Endothelial cell of umbilical vein (primary cell): ENCODE data around the gene KRT33B. TPM values are rescaled to one million over a fixed set of nuclear protein-coding genes. Genes with fewer than 3 reads are reported as not detected.
"Not testable (repeated sequence)": the region's sequence is repeated elsewhere in the genome, so short reads cannot be mapped to it uniquely, and the experiment has no call there.

Experiments used
- BruUV-seq: library from RNA; stranded (reverse); fragments of 400-500 nt; replicated peaks from 2 replicates; lab custom pipeline; 2021; lab: Mats Ljungman, UMichigan
- CTCF ChIA-PET: fragments of 300-600, 350-600 bp; sonication (Branson Sonifier 250); formaldehyde crosslinking; loops from one replicate; lab custom pipeline; 2021; ENCODE audit warnings: antibody characterized with exemption, inconsistent platforms; lab: Charles Lee
- POLR2A ChIA-PET: fragments of 300-600, 350-600 bp; sonication (Branson Sonifier 250); formaldehyde crosslinking; loops from one replicate; lab custom pipeline; 2021; ENCODE audit warnings: antibody characterized with exemption, inconsistent platforms; lab: Charles Lee
- DNase-seq: peaks from one replicate; pipeline ENCODE4 v3.0.0-alpha.2; 2011; ENCODE audit warnings: low read depth, low spot score
- FAIRE-seq: peaks from 2 replicates; lab custom pipeline; 2011; peaks lifted over from hg19 to GRCh38; lab: Jason Lieb, UNC
- H2AFZ ChIP-seq: 2 replicates; pipeline ENCODE4 v1.6.0; 2012; ENCODE audit warnings: low read depth, low read length, control low read depth, inconsistent platforms
- H3K27ac ChIP-seq: 2 replicates; pipeline ENCODE4 v1.5.1; 2011; ENCODE audit warnings: low read depth, mild to moderate bottlenecking, control low read depth, low read length, moderate library complexity; ENCODE audit not compliant: insufficient read depth
- H3K27me3 ChIP-seq, 2 experiments: 2 replicates each; pipeline versions ENCODE4 v1.6.0 to v1.6.1; 2011; ENCODE audit warnings: low read length in 2 of 2, mixed read lengths in 1 of 2; ENCODE audit not compliant: control insufficient read depth in 2 of 2, insufficient read depth in 2 of 2
- H3K36me3 ChIP-seq, 2 experiments: 2 replicates in 1 of 2; 3 replicates in 1 of 2; pipeline ENCODE4 v1.5.1; 2011; ENCODE audit warnings: low read length in 2 of 2, mild to moderate bottlenecking in 1 of 2, moderate library complexity in 1 of 2; ENCODE audit not compliant: control insufficient read depth in 2 of 2, insufficient read depth in 2 of 2; ENCODE audit errors: extremely low read depth in 1 of 2
- H3K4me1 ChIP-seq: 3 replicates; pipeline ENCODE4 v1.5.1; 2011; ENCODE audit warnings: mild to moderate bottlenecking, low read length; ENCODE audit not compliant: control insufficient read depth, insufficient read depth; ENCODE audit errors: extremely low read depth
- H3K4me2 ChIP-seq: 2 replicates; pipeline ENCODE4 v1.6.1; 2011; ENCODE audit warnings: low read length, control low read depth, mixed read lengths; ENCODE audit not compliant: insufficient read depth
- H3K4me3 ChIP-seq, 3 experiments: fragments of 200-600 bp in 1 of 3; sonication (generic), shearing (Covaris generic) in 1 of 3; replicated peaks in 1 of 3; 2 replicates each; pipeline ENCODE4 v1.5.1; 2011 to 2016; ENCODE audit warnings: control low read depth in 3 of 3, low read length in 3 of 3, mild to moderate bottlenecking in 2 of 3, inconsistent platforms in 1 of 3, low read depth in 1 of 3, moderate library complexity in 1 of 3; ENCODE audit not compliant: insufficient read depth in 1 of 3
- H3K79me2 ChIP-seq: 2 replicates; pipeline ENCODE4 v1.6.0; 2012; ENCODE audit warnings: low read length, inconsistent platforms; ENCODE audit not compliant: control insufficient read depth, insufficient read depth
- H3K9ac ChIP-seq: replicated peaks from 2 replicates; pipeline ENCODE3; 2011; ENCODE audit warnings: low read length, control low read depth; ENCODE audit not compliant: insufficient read depth; ENCODE audit errors: extremely low read depth
- H3K9me1 ChIP-seq: replicated peaks from 3 replicates; pipeline ENCODE4 v1.6.0; 2011; ENCODE audit warnings: mild to moderate bottlenecking, low read length; ENCODE audit not compliant: control insufficient read depth, insufficient read depth; ENCODE audit errors: extremely low read depth
- H3K9me3 ChIP-seq: replicated peaks from 2 replicates; pipeline ENCODE4 v1.5.1; 2012; ENCODE audit warnings: low read length, inconsistent platforms; ENCODE audit not compliant: control insufficient read depth, insufficient read depth
- H4K20me1 ChIP-seq: replicated peaks from 2 replicates; pipeline ENCODE3; 2011; ENCODE audit warnings: mild to moderate bottlenecking, low read length; ENCODE audit not compliant: control insufficient read depth, insufficient read depth; ENCODE audit errors: extremely low read depth
- EZH2 ChIP-seq: IDR thresholded peaks from 2 replicates; pipeline ENCODE4 v1.6.1; 2012; ENCODE audit warnings: borderline replicate concordance, low read depth, mild to moderate bottlenecking, moderate library complexity, low read length, inconsistent platforms; ENCODE audit not compliant: severe bottlenecking
- FOS ChIP-seq: IDR thresholded peaks from 2 replicates; pipeline ENCODE4 v1.6.1; 2011; ENCODE audit warnings: mild to moderate bottlenecking, low read length, moderate library complexity, borderline replicate concordance; ENCODE audit not compliant: insufficient read depth
- GATA2 ChIP-seq: IDR thresholded peaks from 2 replicates; pipeline ENCODE4 v1.7.0; 2011; ENCODE audit warnings: low read depth, mild to moderate bottlenecking, moderate library complexity, mixed read lengths, low read length; ENCODE audit not compliant: insufficient read length, insufficient read depth
- JUN ChIP-seq: IDR thresholded peaks from 2 replicates; pipeline ENCODE4 v1.6.1; 2011; ENCODE audit warnings: borderline replicate concordance, low read depth; ENCODE audit not compliant: insufficient read length, insufficient read depth
- MAX ChIP-seq: IDR thresholded peaks from 2 replicates; pipeline ENCODE4 v1.6.1; 2011; ENCODE audit not compliant: insufficient read depth, insufficient read length
- MYC ChIP-seq: IDR thresholded peaks from one replicate; pipeline ENCODE4 v1.6.1; 2011; ENCODE audit warnings: mild to moderate bottlenecking, low read depth, low read length
- POLR2A ChIP-seq: IDR thresholded peaks from 2 replicates; pipeline ENCODE4 v1.6.1; 2012; ENCODE audit warnings: low read depth, mild to moderate bottlenecking, control low read depth, low read length
- POLR2AphosphoS5 ChIP-seq: IDR thresholded peaks from 2 replicates; pipeline ENCODE4 v1.6.1; 2012; ENCODE audit warnings: low read depth, mild to moderate bottlenecking, control low read depth, low read length, moderate library complexity; ENCODE audit not compliant: insufficient read depth
- dilution Hi-C: fragments of 300-500 bp; cut with MboI; formaldehyde crosslinking; loops from one replicate; pipeline ENCODE4 v1.15.0; 2019; ENCODE audit warnings: low sequenced_read_pairs; ENCODE audit not compliant: extremely low pct_ligation_motif_present
- intact Hi-C: fragments of 100-400 bp; cut with micrococcal nuclease; formaldehyde crosslinking; loops from one replicate; pipeline ENCODE4 v1.10.0; 2022
- polyA plus RNA-seq, 4 experiments: library from polyadenylated mRNA; depleted of rRNA in 3 of 4; stranded (reverse) in 3 of 4; unstranded in 1 of 4; fragments of >200 nt; gene quantifications; 2 replicates each; pipeline versions ENCODE4 v1.2.1 to v1.2.3, GENCODE V29; 2011 to 2012; ENCODE audit warnings: missing spikeins in 1 of 4
- total RNA-seq: library from RNA; stranded (reverse); gene quantifications from 2 replicates; pipeline ENCODE4 v1.2.3, GENCODE V29; 2021
- TF ChIP-seq, protein P1 (sequence below), 2 donors: IDR thresholded peaks; 1 replicate in 1 of 2; 2 replicates in 1 of 2; pipeline ENCODE4 v1.5.1; 2011; ENCODE audit warnings: low read length in 2 of 2, mild to moderate bottlenecking in 2 of 2, moderate library complexity in 2 of 2, control low read depth in 1 of 2, inconsistent platforms in 1 of 2, low read depth in 1 of 2; ENCODE audit not compliant: insufficient read depth in 1 of 2; ENCODE audit errors: extremely low read depth in 1 of 2

Gene KRT33B
- total and polyA plus RNA-seq, 2 donors (not counting 3 experiments of a cell fraction or from before 2014, with no cell fraction given), result not detected

GRCh38 chr17:41396340-41396739 is 26.7 kb upstream of the KRT33B start:
- Histone ChIP-seq H2AFZ (no peak overlapping the region), H3K27me3 (peaks cover 11 to 28% of the 10 kb centered on the region in 2 experiments), H3K9ac (no peak overlapping the region), H3K4me1 (no peaks in the 10 kb centered on the region), H3K36me3 (no peaks in the 10 kb centered on the region), H3K9me1 (no peaks in the 10 kb centered on the region), H3K79me2 (no peaks in the 10 kb centered on the region), H4K20me1 (no peaks in the 10 kb centered on the region), H3K4me2 (no peak overlapping the region), H3K4me3 (no peak overlapping the region), H3K9me3 (no peaks in the 10 kb centered on the region), H3K27ac (no peak overlapping the region)
- no TSS peak for BruUV-seq
- FAIRE-seq (no peak), DNase-seq (no peak)
- ChIA-PET POLR2A (no interaction called here), CTCF (no interaction called here)
- intact Hi-C loops (no loop called here), dilution Hi-C loops (no loop called here)
- TF ChIP-seq GATA2 (no peak), MAX (no peak), POLR2A (no peak), FOS (no peak), MYC (no peak)

- FAIRE-seq (no peak), DNase-seq (no peak)
- Histone ChIP-seq H3K4me2 (no peak overlapping the region), H4K20me1 (no peaks in the 10 kb centered on the region), H2AFZ (no peak overlapping the region), H3K27ac (no peak overlapping the region), H3K4me3 (no peak overlapping the region), H3K36me3 (no peaks in the 10 kb centered on the region), H3K79me2 (no peaks in the 10 kb centered on the region), H3K4me1 (no peaks in the 10 kb centered on the region), H3K9me1 (no peaks in the 10 kb centered on the region), H3K9ac (no peak overlapping the region), H3K27me3 (peaks cover 10 to 26% of the 10 kb centered on the region in 2 experiments), H3K9me3 (no peaks in the 10 kb centered on the region)
- BruUV-seq, result no TSS peak
- intact Hi-C loops (no loop called here), dilution Hi-C loops (no loop called here)
- TF ChIP-seq GATA2, result no peak
- TF ChIP-seq, protein P1, sequence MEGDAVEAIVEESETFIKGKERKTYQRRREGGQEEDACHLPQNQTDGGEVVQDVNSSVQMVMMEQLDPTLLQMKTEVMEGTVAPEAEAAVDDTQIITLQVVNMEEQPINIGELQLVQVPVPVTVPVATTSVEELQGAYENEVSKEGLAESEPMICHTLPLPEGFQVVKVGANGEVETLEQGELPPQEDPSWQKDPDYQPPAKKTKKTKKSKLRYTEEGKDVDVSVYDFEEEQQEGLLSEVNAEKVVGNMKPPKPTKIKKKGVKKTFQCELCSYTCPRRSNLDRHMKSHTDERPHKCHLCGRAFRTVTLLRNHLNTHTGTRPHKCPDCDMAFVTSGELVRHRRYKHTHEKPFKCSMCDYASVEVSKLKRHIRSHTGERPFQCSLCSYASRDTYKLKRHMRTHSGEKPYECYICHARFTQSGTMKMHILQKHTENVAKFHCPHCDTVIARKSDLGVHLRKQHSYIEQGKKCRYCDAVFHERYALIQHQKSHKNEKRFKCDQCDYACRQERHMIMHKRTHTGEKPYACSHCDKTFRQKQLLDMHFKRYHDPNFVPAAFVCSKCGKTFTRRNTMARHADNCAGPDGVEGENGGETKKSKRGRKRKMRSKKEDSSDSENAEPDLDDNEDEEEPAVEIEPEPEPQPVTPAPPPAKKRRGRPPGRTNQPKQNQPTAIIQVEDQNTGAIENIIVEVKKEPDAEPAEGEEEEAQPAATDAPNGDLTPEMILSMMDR (IDR thresholded peaks at IDR 0.05; ENCODE audit: extremely low read depth in 1 of 2, insufficient read depth in 1 of 2, low read depth in 1 of 2, low read length in 2 of 2), result no peak
- TF ChIP-seq FOS, result no peak
- TF ChIP-seq MYC, result no peak
- no peak for TF ChIP-seq POLR2A
- TF ChIP-seq JUN, result no peak
- TF ChIP-seq EZH2, result no peak
- no peak for TF ChIP-seq MAX
- no peak for TF ChIP-seq POLR2AphosphoS5
- ChIA-PET POLR2A (no interaction called here), CTCF (interaction anchor here (0.6 kb wide), 1 partner anchor 1320 kb away, joined by 3 read pairs; no protein-coding TSS in a partner anchor)
Observed at GRCh38 chr17:41395611-41396010, 26.0 kb upstream of the KRT33B start.

DNA sequence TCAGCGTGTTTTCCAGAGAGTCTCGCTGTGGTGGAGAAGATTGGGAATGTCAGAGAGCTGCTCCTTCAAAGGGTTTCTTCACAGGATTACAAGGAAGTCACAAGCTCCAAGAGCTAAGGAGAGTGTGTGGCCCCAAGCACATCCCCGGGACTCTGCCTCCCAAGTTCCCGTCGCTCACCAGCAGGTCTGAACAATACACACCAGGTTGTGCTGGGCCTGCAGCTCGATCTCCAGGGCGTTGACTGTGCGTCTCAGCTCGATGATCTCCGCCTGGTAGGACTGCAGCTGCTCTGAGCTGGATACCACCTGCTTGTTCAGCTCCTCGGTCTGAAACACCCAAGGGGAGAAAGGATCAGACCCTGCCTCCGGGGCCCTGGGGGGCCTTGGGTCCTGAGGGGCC is 25.4 kb upstream of the KRT33B start:
- H3K9ac ChIP-seq, H3K4me2 ChIP-seq, POLR2A ChIA-PET, DNase-seq, H3K4me1 ChIP-seq, H4K20me1 ChIP-seq, H3K79me2 ChIP-seq, intact Hi-C loops, H3K9me1 ChIP-seq, H3K4me3 ChIP-seq, H2AFZ ChIP-seq, H3K27ac ChIP-seq, BruUV-seq, H3K36me3 ChIP-seq, FAIRE-seq, dilution Hi-C loops, H3K9me3 ChIP-seq: not testable (repeated sequence)
- CTCF ChIA-PET, result interaction anchor here (0.6 kb wide), 1 partner anchor 1319 kb away, joined by 3 read pairs; no protein-coding TSS in a partner anchor
- H3K27me3 ChIP-seq, result peaks cover 9 to 23% of the 10 kb centered on the region in 2 experiments
